Measurements from ENCODE around the gene IPCEF1. TPM values are rescaled to one million over a fixed set of nuclear protein-coding genes. Genes with fewer than 3 reads are reported as not detected.
A peak's percentile ranks its signal among the peaks of the same experiment; 100 is the strongest.

The IPCEF1 gene
- total RNA-seq, 3 donors from 2014 or later (not counting 1 experiment from before 2014, with no cell fraction given): 31.4 to 53.2 (median 45.5) TPM

DNA sequence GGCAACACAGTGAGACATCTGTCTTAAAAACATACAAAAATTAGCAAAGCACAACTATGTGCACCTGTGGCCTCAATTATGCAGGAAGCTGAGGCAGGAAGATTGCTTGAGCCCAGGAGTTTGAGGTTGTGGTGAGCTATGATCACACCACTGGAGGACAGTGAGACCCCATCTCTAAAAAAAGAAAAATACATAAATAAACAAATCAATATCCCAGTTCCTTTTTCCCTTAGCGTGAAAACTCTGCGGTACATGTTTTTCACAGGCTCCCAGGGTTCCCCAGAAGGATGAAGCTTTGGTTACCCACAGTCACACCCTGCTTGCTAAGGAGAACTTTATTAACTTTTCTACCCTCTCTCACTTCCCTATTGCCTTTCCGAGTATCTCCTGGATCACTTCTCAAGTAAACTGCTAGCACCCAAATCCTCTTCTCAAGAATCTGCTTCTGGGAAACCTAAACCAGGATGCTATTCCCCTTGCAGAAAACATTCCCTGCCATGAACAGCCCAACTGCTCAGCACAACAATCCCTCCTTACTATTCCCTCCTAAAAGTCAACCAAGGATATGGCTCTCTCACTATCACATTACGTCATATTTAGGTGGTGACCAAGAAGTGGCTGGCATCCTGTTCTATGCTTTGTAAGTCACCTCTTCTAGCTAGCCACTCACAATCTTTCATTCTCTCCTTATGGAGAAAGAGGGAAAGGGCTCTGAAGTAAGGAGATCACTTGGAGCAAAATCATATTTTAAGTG is 122.4 kb downstream of the IPCEF1 start:
- Histone ChIP-seq H3K36me3 (ENCODE audit: control insufficient read depth, insufficient read depth, low read length) (no peaks in the 10 kb centered on the region), H3K4me1 (ENCODE audit: control insufficient read depth, insufficient read depth, low read length) (peaks cover 28% of the 10 kb centered on the region), H3K27ac (ENCODE audit: low read length) (peak overlapping the region; percentile 31), H3K9me3 (ENCODE audit: control insufficient read depth, insufficient read depth, low read length) (no peaks in the 10 kb centered on the region), H3K27me3 (ENCODE audit: control insufficient read depth, insufficient read depth, low read length) (no peaks in the 10 kb centered on the region), H3K4me3 (ENCODE audit: low read length) (no peak overlapping the region)
- H3K27ac Mint-ChIP-seq: peak overlapping the region; percentile 76 to 92
- no peaks in the 10 kb centered on the region for H3K36me3 Mint-ChIP-seq
- intact Hi-C loops (cut with micrococcal nuclease): loop anchor here (5.0 kb wide), 2 partner anchors 43 to 77 kb away; no protein-coding TSS in a partner anchor
- ATAC-seq (no peak), DNase-seq (peak in 1 of 2 donors; percentile 20)
- no peaks in the 10 kb centered on the region for H3K27me3 Mint-ChIP-seq (ENCODE audit: low read depth in 2 of 2)
- H3K4me3 Mint-ChIP-seq: peak overlapping the region; percentile 5
- TF ChIP-seq, protein P1, sequence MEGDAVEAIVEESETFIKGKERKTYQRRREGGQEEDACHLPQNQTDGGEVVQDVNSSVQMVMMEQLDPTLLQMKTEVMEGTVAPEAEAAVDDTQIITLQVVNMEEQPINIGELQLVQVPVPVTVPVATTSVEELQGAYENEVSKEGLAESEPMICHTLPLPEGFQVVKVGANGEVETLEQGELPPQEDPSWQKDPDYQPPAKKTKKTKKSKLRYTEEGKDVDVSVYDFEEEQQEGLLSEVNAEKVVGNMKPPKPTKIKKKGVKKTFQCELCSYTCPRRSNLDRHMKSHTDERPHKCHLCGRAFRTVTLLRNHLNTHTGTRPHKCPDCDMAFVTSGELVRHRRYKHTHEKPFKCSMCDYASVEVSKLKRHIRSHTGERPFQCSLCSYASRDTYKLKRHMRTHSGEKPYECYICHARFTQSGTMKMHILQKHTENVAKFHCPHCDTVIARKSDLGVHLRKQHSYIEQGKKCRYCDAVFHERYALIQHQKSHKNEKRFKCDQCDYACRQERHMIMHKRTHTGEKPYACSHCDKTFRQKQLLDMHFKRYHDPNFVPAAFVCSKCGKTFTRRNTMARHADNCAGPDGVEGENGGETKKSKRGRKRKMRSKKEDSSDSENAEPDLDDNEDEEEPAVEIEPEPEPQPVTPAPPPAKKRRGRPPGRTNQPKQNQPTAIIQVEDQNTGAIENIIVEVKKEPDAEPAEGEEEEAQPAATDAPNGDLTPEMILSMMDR (IDR thresholded peaks at IDR 0.05): no peak
- no peaks in the 10 kb centered on the region for H3K9me3 Mint-ChIP-seq
- 22% methylated on average over 4 of the region's 4 CpGs for WGBS (ENCODE audit: insufficient coverage)
- H3K4me1 Mint-ChIP-seq: peaks cover 65 to 69% of the 10 kb centered on the region in 2 donors

DNA sequence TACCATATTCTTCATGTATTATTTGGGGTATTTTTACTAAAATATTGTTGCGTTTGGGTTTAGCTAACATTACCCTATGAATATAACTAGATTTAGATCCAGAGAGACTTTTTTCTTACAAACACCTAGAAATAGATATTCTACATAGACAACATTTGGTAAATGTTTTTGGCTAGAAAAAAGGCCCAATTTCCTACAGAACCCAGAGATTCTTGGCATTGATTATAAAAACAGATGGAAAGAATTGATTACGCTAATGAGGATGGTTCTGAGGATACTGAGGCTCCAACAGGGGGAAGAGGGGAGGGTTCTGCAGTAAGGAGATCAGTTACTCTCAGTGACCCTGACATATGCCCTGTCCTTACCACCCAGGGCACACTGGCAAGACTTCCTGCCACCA is 123.2 kb downstream of the IPCEF1 start:
- peaks cover 34% of the 10 kb centered on the region for H3K4me1 ChIP-seq (ENCODE audit: control insufficient read depth, insufficient read depth, low read length)
- H3K4me3 Mint-ChIP-seq: no peak overlapping the region
- H3K27ac Mint-ChIP-seq: peak overlapping the region; percentile 76 to 92
- TF ChIP-seq, protein P1 (IDR thresholded peaks at IDR 0.05): no peak
- no peaks in the 10 kb centered on the region for H3K27me3 ChIP-seq (ENCODE audit: control insufficient read depth, insufficient read depth, low read length)
- no peaks in the 10 kb centered on the region for H3K27me3 Mint-ChIP-seq (ENCODE audit: low read depth in 2 of 2)
- H3K4me1 Mint-ChIP-seq: peaks cover 71% of the 10 kb centered on the region in 2 donors
- intact Hi-C loops (cut with micrococcal nuclease): loop anchor here (5.0 kb wide), 2 partner anchors 44 to 76 kb away; no protein-coding TSS in a partner anchor
- H3K36me3 ChIP-seq (ENCODE audit: control insufficient read depth, insufficient read depth, low read length): no peaks in the 10 kb centered on the region
- no peak overlapping the region for H3K4me3 ChIP-seq (ENCODE audit: low read length)
- DNase-seq: no peak
- H3K9me3 ChIP-seq (ENCODE audit: control insufficient read depth, insufficient read depth, low read length): no peaks in the 10 kb centered on the region
- ATAC-seq: no peak
- WGBS (ENCODE audit: insufficient coverage): 100% methylated on average over 1 of the region's 2 CpGs
- no peak overlapping the region for H3K27ac ChIP-seq (ENCODE audit: low read length)
- no peaks in the 10 kb centered on the region for H3K36me3 Mint-ChIP-seq
- H3K9me3 Mint-ChIP-seq: no peaks in the 10 kb centered on the region

DNA sequence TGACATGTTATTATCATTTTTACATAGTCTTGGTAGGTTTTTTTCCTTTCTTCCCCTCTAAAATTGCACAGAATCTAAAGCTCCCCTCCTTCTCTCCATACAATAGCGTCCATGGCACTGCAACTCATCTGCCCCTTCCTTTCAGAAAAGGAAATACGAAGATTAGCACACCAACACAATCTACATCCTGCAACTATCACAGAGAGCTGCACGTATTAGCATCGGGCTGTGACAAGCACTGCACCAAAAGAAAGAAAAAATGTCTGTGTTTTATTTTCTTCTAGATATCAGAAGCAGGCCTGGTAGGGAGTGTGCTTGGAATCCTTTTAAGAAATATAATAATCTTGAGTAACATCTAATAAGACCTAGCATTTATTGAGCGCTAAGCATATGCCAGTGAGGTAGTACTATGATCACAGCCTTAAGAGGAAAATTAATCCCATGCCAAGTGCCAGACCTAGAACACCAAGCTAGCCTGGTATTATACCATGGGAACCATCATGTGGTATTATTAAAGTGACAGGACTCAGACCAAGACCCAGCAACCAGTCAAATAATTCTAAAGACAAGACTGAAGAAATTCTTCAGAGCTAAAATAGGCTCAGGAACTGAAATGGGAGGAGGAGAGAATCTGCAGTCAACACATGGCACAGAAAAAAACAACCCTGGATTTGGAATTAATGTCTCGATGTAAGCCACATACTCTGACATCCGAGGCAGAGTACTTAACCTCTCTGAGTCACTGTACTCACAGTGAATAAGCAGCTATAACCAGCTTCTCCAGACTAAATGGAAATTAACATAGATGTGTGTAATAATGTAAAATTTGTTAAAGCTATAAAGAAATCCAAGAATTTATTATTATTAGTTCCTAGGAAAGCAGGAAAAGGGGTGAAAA is 124.3 kb downstream of the IPCEF1 start:
- Mint-ChIP-seq H3K27ac (peak overlapping the region; percentile 76 to 92), H3K36me3 (no peaks in the 10 kb centered on the region), H3K4me1 (peaks cover 73 to 74% of the 10 kb centered on the region in 2 donors), H3K27me3 (ENCODE audit: low read depth in 2 of 2) (no peaks in the 10 kb centered on the region), H3K4me3 (peak overlapping the region; percentile 91), H3K9me3 (no peaks in the 10 kb centered on the region)
- WGBS (ENCODE audit: insufficient coverage): 57% methylated on average over 4 of the region's 7 CpGs
- Histone ChIP-seq H3K9me3 (ENCODE audit: control insufficient read depth, insufficient read depth, low read length) (no peaks in the 10 kb centered on the region), H3K4me3 (ENCODE audit: low read length) (no peak overlapping the region), H3K27me3 (ENCODE audit: control insufficient read depth, insufficient read depth, low read length) (no peaks in the 10 kb centered on the region), H3K27ac (ENCODE audit: low read length) (peak overlapping the region; percentile 66), H3K4me1 (ENCODE audit: control insufficient read depth, insufficient read depth, low read length) (peaks cover 34% of the 10 kb centered on the region), H3K36me3 (ENCODE audit: control insufficient read depth, insufficient read depth, low read length) (no peaks in the 10 kb centered on the region)
- ATAC-seq (peak; percentile 51 to 72 (median 63)), DNase-seq (peak in 1 of 2 donors; percentile 59)
- TF ChIP-seq, protein P1 (IDR thresholded peaks at IDR 0.05): no peak
- intact Hi-C loops (cut with micrococcal nuclease): loop anchor here (1.0 to 5.0 kb wide), 3 partner anchors 15 to 75 kb away; no protein-coding TSS in a partner anchor
